Fibroblast of the aortic adventitia (primary cell): Measurements from ENCODE around the gene SLC25A30. TPM values are rescaled to one million over a fixed set of nuclear protein-coding genes. Genes with fewer than 3 reads are reported as not detected.
"Not testable (repeated sequence)": the region's sequence is repeated elsewhere in the genome, so short reads cannot be mapped to it uniquely, and the experiment has no call there.

ENCODE experiments used
- DNase-seq: peaks from one replicate; pipeline ENCODE4 v3.0.0-alpha.2; 2010; ENCODE audit warnings: low read depth
- H3K4me3 ChIP-seq: 2 replicates; pipeline ENCODE4 v1.5.1; 2011; ENCODE audit warnings: low read depth, mild to moderate bottlenecking, control low read depth, low read length, moderate library complexity
- total RNA-seq: library from RNA; depleted of rRNA; stranded (reverse); fragments of >200 nt; gene quantifications from 2 replicates; pipeline ENCODE4 v1.2.3, GENCODE V29; 2012; ENCODE audit warnings: low replicate concordance
- TF ChIP-seq, protein P1 (sequence below): IDR thresholded peaks from 2 replicates; pipeline ENCODE4 v1.5.1; 2011; ENCODE audit warnings: mild to moderate bottlenecking, low read length, control low read depth, inconsistent platforms; ENCODE audit not compliant: insufficient read depth

The SLC25A30 gene
- total RNA-seq, 1 donor = 10.4 TPM

DNA sequence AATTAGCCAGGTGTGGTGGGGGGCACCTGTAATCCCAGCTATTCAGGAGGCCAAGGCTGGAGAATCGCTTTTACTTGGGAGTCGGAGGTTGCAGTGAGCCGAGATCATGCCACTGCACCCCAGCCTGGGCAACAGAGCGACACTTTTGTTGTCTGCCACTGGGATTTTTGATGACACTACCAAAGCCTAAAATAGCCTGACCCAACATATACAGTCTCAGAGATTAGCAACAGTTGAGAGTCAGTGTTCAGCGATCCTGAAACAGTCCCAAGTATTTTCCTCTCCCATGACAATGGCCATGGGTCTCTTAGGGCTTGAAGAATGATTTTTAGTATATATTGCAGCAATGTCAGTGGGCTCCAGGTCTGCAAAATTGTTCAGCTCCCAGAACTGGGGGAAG lies 32.9 kb downstream of the SLC25A30 start:
- no peak for DNase-seq
- TF ChIP-seq, protein P1, sequence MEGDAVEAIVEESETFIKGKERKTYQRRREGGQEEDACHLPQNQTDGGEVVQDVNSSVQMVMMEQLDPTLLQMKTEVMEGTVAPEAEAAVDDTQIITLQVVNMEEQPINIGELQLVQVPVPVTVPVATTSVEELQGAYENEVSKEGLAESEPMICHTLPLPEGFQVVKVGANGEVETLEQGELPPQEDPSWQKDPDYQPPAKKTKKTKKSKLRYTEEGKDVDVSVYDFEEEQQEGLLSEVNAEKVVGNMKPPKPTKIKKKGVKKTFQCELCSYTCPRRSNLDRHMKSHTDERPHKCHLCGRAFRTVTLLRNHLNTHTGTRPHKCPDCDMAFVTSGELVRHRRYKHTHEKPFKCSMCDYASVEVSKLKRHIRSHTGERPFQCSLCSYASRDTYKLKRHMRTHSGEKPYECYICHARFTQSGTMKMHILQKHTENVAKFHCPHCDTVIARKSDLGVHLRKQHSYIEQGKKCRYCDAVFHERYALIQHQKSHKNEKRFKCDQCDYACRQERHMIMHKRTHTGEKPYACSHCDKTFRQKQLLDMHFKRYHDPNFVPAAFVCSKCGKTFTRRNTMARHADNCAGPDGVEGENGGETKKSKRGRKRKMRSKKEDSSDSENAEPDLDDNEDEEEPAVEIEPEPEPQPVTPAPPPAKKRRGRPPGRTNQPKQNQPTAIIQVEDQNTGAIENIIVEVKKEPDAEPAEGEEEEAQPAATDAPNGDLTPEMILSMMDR = no peak
- no peak overlapping the region for H3K4me3 ChIP-seq

DNA sequence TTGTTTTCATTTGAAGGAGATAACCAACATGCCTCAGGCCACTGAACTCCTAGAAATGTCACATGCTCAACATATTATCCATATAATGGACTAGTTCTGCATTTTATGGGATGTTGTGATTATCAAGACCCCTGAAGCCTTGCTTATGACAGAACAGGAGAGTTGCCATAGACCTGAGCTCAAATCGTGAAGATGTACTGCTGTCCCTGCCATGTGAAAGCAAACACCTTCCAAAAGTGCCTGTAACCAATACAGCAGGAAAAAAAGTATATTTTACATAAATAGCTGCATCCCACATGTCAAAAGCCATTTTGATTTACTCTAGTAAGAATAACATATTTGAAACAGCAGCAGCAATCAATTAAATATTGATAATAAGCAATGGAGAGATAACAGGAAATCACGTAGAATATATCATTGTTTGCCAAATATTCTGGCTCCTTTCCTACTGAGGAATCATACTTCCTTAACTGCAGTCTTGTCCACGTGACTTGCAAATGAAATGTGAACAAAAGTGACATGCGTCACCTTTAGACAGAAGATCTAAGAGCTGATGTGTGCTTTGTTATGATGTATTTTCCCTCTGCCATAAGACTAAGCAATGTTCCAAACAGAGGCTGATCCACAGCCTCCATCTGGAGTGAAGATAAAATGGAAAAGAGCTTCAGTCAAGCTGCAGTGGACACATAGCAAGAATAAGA lies 33.5 kb downstream of the SLC25A30 start:
- TF ChIP-seq, protein P1 = no peak
- DNase-seq = no peak
- H3K4me3 ChIP-seq = no peak overlapping the region

DNA sequence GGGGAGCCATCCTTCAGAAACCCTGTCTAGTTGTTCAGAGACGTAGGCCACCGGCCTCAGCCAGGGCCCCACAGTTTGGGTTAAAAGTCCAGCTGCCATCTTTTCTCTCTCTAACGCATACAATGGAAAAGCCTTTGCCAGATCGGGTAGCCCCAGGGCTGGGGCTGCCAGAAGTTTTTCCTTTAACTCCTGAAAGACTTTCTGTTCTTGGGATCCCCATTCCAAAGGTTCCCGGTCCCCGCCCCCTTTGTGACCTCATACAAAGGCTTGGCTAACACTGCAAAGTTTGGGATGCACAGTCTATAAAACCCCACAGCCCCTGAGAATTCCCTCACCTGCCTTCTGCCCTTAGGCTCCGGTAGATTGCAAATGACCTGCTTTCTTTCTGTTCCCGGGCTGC lies 35.4 kb downstream of the SLC25A30 start:
- not testable (repeated sequence) for DNase-seq, H3K4me3 ChIP-seq

DNA sequence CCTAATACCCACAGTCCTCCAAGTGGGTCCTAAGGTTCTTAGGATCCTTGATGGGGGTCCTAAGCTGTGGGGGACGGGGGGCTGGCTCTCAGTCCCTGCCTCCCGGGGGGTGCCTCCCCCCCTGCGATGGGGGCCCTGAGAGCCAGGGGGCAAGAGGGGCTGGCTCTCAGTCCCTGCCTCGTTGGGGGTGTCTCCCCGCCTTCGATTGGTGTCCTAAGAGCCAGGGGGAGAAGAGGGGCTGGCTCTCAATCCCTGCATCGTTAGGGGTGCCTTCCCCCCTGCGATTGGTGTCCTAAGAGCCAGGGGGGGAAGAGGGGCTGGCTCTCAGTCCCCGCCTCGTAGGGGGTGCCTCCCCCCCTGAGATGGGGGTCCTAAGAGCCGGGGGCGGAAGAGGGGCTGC lies 37.0 kb downstream of the SLC25A30 start:
- TF ChIP-seq, protein P1 = no peak
- no peak for DNase-seq
- no peak overlapping the region for H3K4me3 ChIP-seq

DNA sequence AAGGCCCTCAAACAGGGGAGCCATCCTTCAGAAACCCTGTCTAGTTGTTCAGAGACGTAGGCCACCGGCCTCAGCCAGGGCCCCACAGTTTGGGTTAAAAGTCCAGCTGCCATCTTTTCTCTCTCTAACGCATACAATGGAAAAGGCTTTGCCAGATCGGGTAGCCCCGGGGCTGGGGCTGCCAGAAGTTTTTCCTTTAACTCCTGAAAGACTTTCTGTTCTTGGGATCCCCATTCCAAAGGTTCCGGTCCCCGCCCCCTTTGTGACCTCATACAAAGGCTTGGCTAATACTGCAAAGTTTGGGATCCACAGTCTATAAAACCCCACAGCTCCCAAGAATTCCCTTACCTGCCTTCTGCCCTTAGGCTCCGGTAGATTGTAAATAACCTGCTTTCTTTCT lies 37.5 kb downstream of the SLC25A30 start:
- not testable (repeated sequence) for H3K4me3 ChIP-seq, DNase-seq

DNA sequence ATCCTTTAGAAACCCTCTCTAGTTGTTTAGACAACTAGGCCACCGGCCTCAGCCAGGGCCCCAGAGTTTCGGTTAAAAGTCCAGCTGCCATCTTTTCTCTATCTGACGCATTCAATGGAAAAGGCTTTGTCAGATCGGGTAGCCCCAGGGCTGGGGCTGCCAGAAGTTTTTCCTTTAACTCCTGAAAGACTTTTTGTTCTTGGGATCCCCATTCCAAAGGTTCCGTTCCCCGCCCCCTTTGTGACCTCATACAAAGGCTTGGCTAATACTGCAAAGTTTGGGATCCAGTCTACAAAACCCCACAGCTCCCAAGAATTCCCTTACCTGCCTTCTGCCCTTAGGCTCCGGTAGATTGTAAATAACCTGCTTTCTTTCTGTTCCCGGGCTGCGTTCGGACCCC lies 38.7 kb downstream of the SLC25A30 start:
- not testable (repeated sequence) for DNase-seq, H3K4me3 ChIP-seq

DNA sequence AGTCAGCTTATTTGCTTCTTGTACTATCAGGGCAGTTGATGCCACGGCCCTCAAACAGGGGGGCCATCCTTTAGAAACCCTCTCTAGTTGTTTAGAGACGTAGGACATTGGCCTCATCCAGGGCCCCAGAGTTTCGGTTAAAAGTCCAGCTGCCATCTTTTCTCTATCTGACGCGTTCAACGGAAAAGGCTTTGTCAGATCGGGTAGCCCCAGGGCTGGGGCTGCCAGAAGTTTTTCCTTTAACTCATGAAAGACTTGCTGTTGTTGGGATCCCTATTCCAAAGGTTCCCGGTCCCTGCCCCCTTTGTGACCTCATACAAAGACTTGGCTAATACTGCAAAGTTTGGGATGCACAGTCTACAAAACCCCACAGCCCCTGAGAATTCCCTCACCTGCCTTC lies 39.4 kb downstream of the SLC25A30 start:
- DNase-seq, H3K4me3 ChIP-seq: not testable (repeated sequence)

DNA sequence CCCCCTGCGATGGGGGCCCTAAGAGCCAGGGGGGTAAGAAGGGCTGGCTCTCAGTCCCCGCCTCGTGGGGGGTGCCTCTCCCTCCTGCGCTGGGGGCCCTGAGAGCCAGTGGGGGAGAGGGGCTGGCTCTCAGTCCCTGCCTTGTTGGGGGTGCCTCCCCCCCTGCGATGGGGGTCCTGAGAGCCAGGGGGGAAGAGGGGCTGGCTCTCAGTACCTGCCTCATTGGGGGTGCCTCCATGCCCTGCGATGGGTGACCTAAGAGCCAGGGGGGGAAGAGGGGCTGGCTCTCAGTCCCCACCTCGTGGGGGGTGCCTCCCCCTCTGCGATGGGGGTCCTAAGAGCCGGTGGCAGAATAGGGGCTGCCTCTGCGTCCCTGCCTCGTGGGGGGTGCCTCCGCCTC lies 40.9 kb downstream of the SLC25A30 start:
- DNase-seq, H3K4me3 ChIP-seq: not testable (repeated sequence)

DNA sequence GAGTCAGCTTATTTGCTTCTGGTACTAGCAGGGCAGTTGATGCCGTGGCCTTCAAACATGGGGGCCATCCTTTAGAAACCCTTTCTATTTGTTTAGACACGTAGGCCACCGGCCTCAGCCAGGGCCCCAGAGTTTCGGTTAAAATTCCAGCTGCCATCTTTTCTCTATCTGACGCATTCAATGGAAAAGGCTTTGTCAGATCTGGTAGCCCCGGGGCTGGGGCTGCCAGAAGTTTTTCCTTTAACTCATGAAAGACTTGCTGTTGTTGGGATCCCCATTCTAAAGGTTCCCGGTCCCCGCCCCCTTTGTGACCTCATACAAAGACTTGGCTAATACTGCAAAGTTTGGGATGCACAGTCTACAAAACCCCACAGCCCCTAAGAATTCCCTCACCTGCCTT lies 41.5 kb downstream of the SLC25A30 start:
- H3K4me3 ChIP-seq, DNase-seq: not testable (repeated sequence)

DNA sequence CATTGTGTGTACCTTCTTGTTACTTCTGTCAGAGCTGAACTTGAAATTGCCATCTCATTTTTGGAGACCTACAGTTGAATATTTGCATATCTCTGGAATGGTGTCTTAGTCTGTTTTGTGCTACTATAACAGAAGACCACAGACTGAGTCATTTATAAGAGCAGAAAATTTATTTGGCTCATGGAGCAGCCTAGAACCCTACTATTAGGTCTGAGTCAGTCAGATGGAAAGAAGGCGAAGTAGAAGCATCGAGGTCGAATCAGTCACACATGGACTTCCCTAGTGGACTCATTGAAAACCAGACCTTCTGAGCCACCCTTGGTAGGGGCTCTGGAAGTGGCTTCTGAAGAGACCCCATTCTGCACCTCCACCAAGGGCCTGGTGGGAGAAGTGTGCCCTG lies 43.3 kb downstream of the SLC25A30 start:
- H3K4me3 ChIP-seq = no peak overlapping the region
- TF ChIP-seq, protein P1 = no peak
- no peak for DNase-seq
